Neural crest cell (in vitro differentiated cells): ENCODE data around the gene ABI1. TPM values are rescaled to one million over a fixed set of nuclear protein-coding genes. Genes with fewer than 3 reads are reported as not detected.
A peak's percentile ranks its signal among the peaks of the same experiment; 100 is the strongest.

Experiments used
- DNase-seq: peaks from one replicate; pipeline ENCODE4 v3.0.0; 2021; ENCODE audit warnings: low read depth, mixed read lengths, low spot score
- H3K27ac Mint-ChIP-seq: one replicate; pipeline ENCODE4 v1.8.0; 2021; ENCODE audit warnings: mild to moderate bottlenecking, mixed read lengths; ENCODE audit not compliant: unreplicated experiment
- H3K27me3 Mint-ChIP-seq: 2 replicates; pipeline ENCODE4 v1.8.0; 2021; ENCODE audit warnings: low read depth, mild to moderate bottlenecking, mixed read lengths
- H3K36me3 Mint-ChIP-seq: 2 replicates; pipeline ENCODE4 v1.8.0; 2021; ENCODE audit warnings: low read depth, mild to moderate bottlenecking, mixed read lengths
- H3K4me1 Mint-ChIP-seq: 2 replicates; pipeline ENCODE4 v1.8.0; 2021; ENCODE audit warnings: mixed read lengths
- H3K4me3 Mint-ChIP-seq: one replicate; pipeline ENCODE4 v1.8.0; 2021; ENCODE audit warnings: mild to moderate bottlenecking, mixed read lengths
- H3K9me3 Mint-ChIP-seq: 2 replicates; pipeline ENCODE4 v1.8.0; 2021; ENCODE audit warnings: mixed read lengths
- CTCF ChIP-seq: fragments of 200-600 bp; sonication (generic); conservative IDR thresholded peaks from 2 replicates; pipeline ENCODE4 v1.5.0; 2021; ENCODE audit warnings: antibody characterized with exemption, mild to moderate bottlenecking
- total RNA-seq: library from RNA; stranded (reverse); gene quantifications from 2 replicates; pipeline ENCODE4 v1.2.1, GENCODE V29; 2021

Gene ABI1
- total RNA-seq, 1 donor from 2014 or later = 27.6 TPM

GRCh38 chr10:26863351-26864076 is 2.8 kb upstream of the ABI1 start:
- no peak overlapping the region for H3K27ac Mint-ChIP-seq
- H3K9me3 Mint-ChIP-seq = no peaks in the 10 kb centered on the region
- no peaks in the 10 kb centered on the region for H3K36me3 Mint-ChIP-seq
- no peak for DNase-seq
- H3K27me3 Mint-ChIP-seq = peaks cover 10% of the 10 kb centered on the region
- peaks cover 14% of the 10 kb centered on the region for H3K4me1 Mint-ChIP-seq
- no peak for TF ChIP-seq CTCF
- peak overlapping the region; percentile 50 for H3K4me3 Mint-ChIP-seq

- no peak for DNase-seq
- Mint-ChIP-seq H3K27ac (no peak overlapping the region), H3K36me3 (no peaks in the 10 kb centered on the region), H3K27me3 (peaks cover 10% of the 10 kb centered on the region), H3K9me3 (no peaks in the 10 kb centered on the region), H3K4me1 (peaks cover 22% of the 10 kb centered on the region), H3K4me3 (peak overlapping the region; percentile 99)
- TF ChIP-seq CTCF = peak; percentile 78
These were observed 644 bp upstream of the ABI1 start for GRCh38 chr10:26861205-26861998.

GRCh38 chr10:26860102-26860442 is 686 bp downstream of the ABI1 start:
- H3K9me3 Mint-ChIP-seq = no peaks in the 10 kb centered on the region
- peaks cover 10% of the 10 kb centered on the region for H3K27me3 Mint-ChIP-seq
- DNase-seq = peak; percentile 28
- peak overlapping the region; percentile 85 for H3K27ac Mint-ChIP-seq
- H3K4me1 Mint-ChIP-seq = peaks cover 22% of the 10 kb centered on the region
- no peak for TF ChIP-seq CTCF
- peak overlapping the region; percentile 99 for H3K4me3 Mint-ChIP-seq
- no peaks in the 10 kb centered on the region for H3K36me3 Mint-ChIP-seq

GRCh38 chr10:26859241-26860101 is 1.3 kb downstream of the ABI1 start:
- no peak for TF ChIP-seq CTCF
- peaks cover 22% of the 10 kb centered on the region for H3K4me1 Mint-ChIP-seq

GRCh38 chr10:26858707-26859034 is 2.1 kb downstream of the ABI1 start:
- peaks cover 22% of the 10 kb centered on the region for H3K4me1 Mint-ChIP-seq
- no peak overlapping the region for H3K27ac Mint-ChIP-seq
- peaks cover 10% of the 10 kb centered on the region for H3K27me3 Mint-ChIP-seq
- peaks cover 3% of the 10 kb centered on the region for H3K36me3 Mint-ChIP-seq
- H3K4me3 Mint-ChIP-seq = peak overlapping the region; percentile 99
- no peak for DNase-seq
- TF ChIP-seq CTCF = no peak
- H3K9me3 Mint-ChIP-seq = no peaks in the 10 kb centered on the region

More at GRCh38 chr10:26859241-26860101, 1.3 kb downstream of the ABI1 start:
- peaks cover 10% of the 10 kb centered on the region for H3K27me3 Mint-ChIP-seq
- peak overlapping the region; percentile 99 for H3K4me3 Mint-ChIP-seq
- no peak for DNase-seq
- H3K9me3 Mint-ChIP-seq = no peaks in the 10 kb centered on the region
- no peaks in the 10 kb centered on the region for H3K36me3 Mint-ChIP-seq
- peak overlapping the region; percentile 85 for H3K27ac Mint-ChIP-seq
